HG03457 (cell line): ENCODE data around the gene UGP2.
"Not testable (repeated sequence)": the region's sequence is repeated elsewhere in the genome, so short reads cannot be mapped to it uniquely, and the experiment has no call there.

Experiments used
- ATAC-seq: cut with Tn5 transposase; IDR thresholded peaks from one replicate; pipeline ENCODE4 v1.9.1; 2021; ENCODE audit warnings: moderate number of reproducible peaks; ENCODE audit not compliant: unreplicated experiment

UGP2 gene

GRCh38 chr2:63841254-63842022, at the start of gene UGP2:
Gene UGP2, plus strand, starts transcription at chr2:63841896. Its CDS starts 290 bp downstream, at chr2:63842186.
- ATAC-seq: peak; percentile 63

GRCh38 chr2:63792530-63792929, 49.2 kb upstream of the UGP2 start:
- ATAC-seq: no peak

- ATAC-seq: no peak
Observed at GRCh38 chr2:63796366-63796765, 45.3 kb upstream of the UGP2 start.

GRCh38 chr2:63796796-63797195, 44.9 kb upstream of the UGP2 start:
- ATAC-seq: no peak

- ATAC-seq: no peak
Observed at GRCh38 chr2:63801455-63801854, 40.2 kb upstream of the UGP2 start.

GRCh38 chr2:63805412-63805811, 36.3 kb upstream of the UGP2 start:
- no peak for ATAC-seq

GRCh38 chr2:63808036-63808435, 33.7 kb upstream of the UGP2 start:
- not testable (repeated sequence) for ATAC-seq

GRCh38 chr2:63808911-63809310, 32.8 kb upstream of the UGP2 start:
- ATAC-seq: not testable (repeated sequence)

GRCh38 chr2:63811063-63811462, 30.6 kb upstream of the UGP2 start:
- no peak for ATAC-seq

- not testable (repeated sequence) for ATAC-seq
Observed at GRCh38 chr2:63811870-63812269, 29.8 kb upstream of the UGP2 start.

- ATAC-seq: no peak
Observed at GRCh38 chr2:63814114-63814513, 27.6 kb upstream of the UGP2 start.

GRCh38 chr2:63817382-63817781, 24.3 kb upstream of the UGP2 start:
- no peak for ATAC-seq

GRCh38 chr2:63818271-63818670, 23.4 kb upstream of the UGP2 start:
- no peak for ATAC-seq

- no peak for ATAC-seq
Observed at GRCh38 chr2:63819256-63819655, 22.4 kb upstream of the UGP2 start.

- no peak for ATAC-seq
Observed at GRCh38 chr2:63819765-63820717, 21.7 kb upstream of the UGP2 start.

- no peak for ATAC-seq
Observed at GRCh38 chr2:63820969-63821368, 20.7 kb upstream of the UGP2 start.

GRCh38 chr2:63821396-63821795, 20.3 kb upstream of the UGP2 start:
- no peak for ATAC-seq

- no peak for ATAC-seq
Observed at GRCh38 chr2:63822478-63822877, 19.2 kb upstream of the UGP2 start.

- ATAC-seq: no peak
Observed at GRCh38 chr2:63827749-63828148, 13.9 kb upstream of the UGP2 start.

- no peak for ATAC-seq
Observed at GRCh38 chr2:63831176-63831575, 10.5 kb upstream of the UGP2 start.

- ATAC-seq: no peak
Observed at GRCh38 chr2:63834401-63834800, 7.3 kb upstream of the UGP2 start.

GRCh38 chr2:63837036-63837594, 4.6 kb upstream of the UGP2 start:
- ATAC-seq: no peak
